Endodermal cell (in vitro differentiated cells): ENCODE measurements around the gene COL5A2. TPM values are rescaled to one million over a fixed set of nuclear protein-coding genes. Genes with fewer than 3 reads are reported as not detected.

Source experiments
- DNase-seq: peaks from one replicate; pipeline ENCODE4 v3.0.0-alpha.2; 2017
- H3K27ac ChIP-seq: 2 replicates; pipeline ENCODE4 v1.5.1; 2013; ENCODE audit warnings: mild to moderate bottlenecking, low read depth, low read length, moderate library complexity
- H3K27me3 ChIP-seq: 2 replicates; pipeline ENCODE4 v1.6.1; 2013; ENCODE audit warnings: mild to moderate bottlenecking, low read length, moderate library complexity; ENCODE audit not compliant: insufficient read depth, control insufficient read depth, poor library complexity, severe bottlenecking
- H3K36me3 ChIP-seq: 2 replicates; pipeline ENCODE4 v1.7.0; 2013; ENCODE audit warnings: mild to moderate bottlenecking, low read length, moderate library complexity; ENCODE audit not compliant: control insufficient read depth, insufficient read depth
- H3K4me1 ChIP-seq: one replicate; pipeline ENCODE4 v1.7.0; 2013; ENCODE audit warnings: low read length; ENCODE audit not compliant: control insufficient read depth, insufficient read depth
- H3K4me3 ChIP-seq: 2 replicates; pipeline ENCODE4 v1.5.1; 2013; ENCODE audit warnings: mild to moderate bottlenecking, low read length, moderate library complexity
- H3K9ac ChIP-seq: 2 replicates; pipeline ENCODE4 v1.6.1; 2013; ENCODE audit warnings: mild to moderate bottlenecking, low read length, moderate library complexity; ENCODE audit not compliant: poor library complexity, severe bottlenecking; ENCODE audit errors: extremely low read depth
- H3K9me3 ChIP-seq: 2 replicates; pipeline ENCODE4 v1.6.1; 2013; ENCODE audit warnings: mild to moderate bottlenecking, low read length, moderate library complexity; ENCODE audit not compliant: control insufficient read depth
- H3K27ac Mint-ChIP-seq: 2 replicates; pipeline ENCODE4 v1.8.0; 2020; ENCODE audit warnings: mixed read lengths
- H3K27me3 Mint-ChIP-seq: 2 replicates; pipeline ENCODE4 v1.8.0; 2021; ENCODE audit warnings: mild to moderate bottlenecking, mixed read lengths; ENCODE audit not compliant: insufficient read depth
- H3K36me3 Mint-ChIP-seq: 2 replicates; pipeline ENCODE4 v1.8.0; 2020; ENCODE audit warnings: low read depth, mixed read lengths
- H3K4me1 Mint-ChIP-seq: 2 replicates; pipeline ENCODE4 v1.8.0; 2020; ENCODE audit warnings: mixed read lengths
- H3K4me3 Mint-ChIP-seq: 2 replicates; pipeline ENCODE4 v1.8.0; 2020; ENCODE audit warnings: mild to moderate bottlenecking, moderate library complexity, mixed read lengths
- H3K9me3 Mint-ChIP-seq: 2 replicates; pipeline ENCODE4 v1.8.0; 2020; ENCODE audit warnings: mild to moderate bottlenecking, mixed read lengths
- WGBS, 2 experiments: methylation state at CpG; one replicate each; pipeline versions ENCODE4 v1.1.5 to v1.1.7; 2013; ENCODE audit warnings: missing lambda C conversion rate in 2 of 2, mixed read lengths in 1 of 2; ENCODE audit not compliant: insufficient coverage in 1 of 2, insufficient read length in 1 of 2; 5-methylcytosine and 5-hydroxymethylcytosine counted together
- total RNA-seq, 2 donors: library from RNA; stranded (reverse); fragmentation: NEBNext Ultra II Directional in 1 of 2; extraction: Animal tissue kit (Norgen Biotek cat#: 25700) in 1 of 2; gene quantifications; 2 replicates in 1 of 2; 3 replicates in 1 of 2; pipeline ENCODE4 v1.2.1, GENCODE V29; 2021
- TF ChIP-seq, protein P1 (sequence below): fragments of 200-600 bp; sonication (generic); conservative IDR thresholded peaks from 2 replicates; pipeline ENCODE4 v1.5.0; 2021; ENCODE audit warnings: antibody characterized with exemption, mild to moderate bottlenecking

The COL5A2 gene
- total RNA-seq, 2 donors from 2014 or later = 117 to 153 TPM

DNA sequence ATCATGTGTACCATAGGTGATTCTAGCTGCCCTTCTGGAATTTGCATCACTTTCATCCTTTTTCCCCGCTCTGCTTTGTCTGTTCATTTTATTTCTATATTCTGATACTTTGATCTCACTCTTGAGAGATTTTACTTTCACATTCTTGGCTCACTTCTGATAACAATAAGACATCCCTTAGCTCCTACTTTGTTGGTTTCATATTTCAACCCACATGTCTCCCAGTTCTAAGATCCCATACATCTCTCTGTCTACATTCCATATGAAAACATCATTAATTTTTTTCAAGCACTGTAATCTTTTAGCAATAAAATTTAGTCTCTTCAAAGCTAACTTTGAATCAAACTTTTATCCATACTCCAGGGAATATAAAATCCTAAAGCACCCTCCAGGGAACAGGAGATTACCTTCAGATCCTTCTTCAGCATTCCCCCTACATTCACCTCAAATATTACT, 129.8 kb downstream of the COL5A2 start:
- WGBS, 2 experiments = 90 to 100% methylated on average over 1 of the region's 1 CpG
- Mint-ChIP-seq H3K36me3 (peaks cover 32% of the 10 kb centered on the region), H3K27me3 (no peaks in the 10 kb centered on the region), H3K4me1 (no peaks in the 10 kb centered on the region), H3K4me3 (no peak overlapping the region), H3K27ac (no peak overlapping the region), H3K9me3 (no peaks in the 10 kb centered on the region)
- no peaks in the 10 kb centered on the region for H3K27me3 ChIP-seq
- no peak for DNase-seq
- TF ChIP-seq, protein P1, sequence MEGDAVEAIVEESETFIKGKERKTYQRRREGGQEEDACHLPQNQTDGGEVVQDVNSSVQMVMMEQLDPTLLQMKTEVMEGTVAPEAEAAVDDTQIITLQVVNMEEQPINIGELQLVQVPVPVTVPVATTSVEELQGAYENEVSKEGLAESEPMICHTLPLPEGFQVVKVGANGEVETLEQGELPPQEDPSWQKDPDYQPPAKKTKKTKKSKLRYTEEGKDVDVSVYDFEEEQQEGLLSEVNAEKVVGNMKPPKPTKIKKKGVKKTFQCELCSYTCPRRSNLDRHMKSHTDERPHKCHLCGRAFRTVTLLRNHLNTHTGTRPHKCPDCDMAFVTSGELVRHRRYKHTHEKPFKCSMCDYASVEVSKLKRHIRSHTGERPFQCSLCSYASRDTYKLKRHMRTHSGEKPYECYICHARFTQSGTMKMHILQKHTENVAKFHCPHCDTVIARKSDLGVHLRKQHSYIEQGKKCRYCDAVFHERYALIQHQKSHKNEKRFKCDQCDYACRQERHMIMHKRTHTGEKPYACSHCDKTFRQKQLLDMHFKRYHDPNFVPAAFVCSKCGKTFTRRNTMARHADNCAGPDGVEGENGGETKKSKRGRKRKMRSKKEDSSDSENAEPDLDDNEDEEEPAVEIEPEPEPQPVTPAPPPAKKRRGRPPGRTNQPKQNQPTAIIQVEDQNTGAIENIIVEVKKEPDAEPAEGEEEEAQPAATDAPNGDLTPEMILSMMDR = no peak
- peaks cover 83% of the 10 kb centered on the region for H3K36me3 ChIP-seq
- no peak overlapping the region for H3K27ac ChIP-seq
- no peak overlapping the region for H3K4me3 ChIP-seq
- no peak overlapping the region for H3K9ac ChIP-seq
- no peaks in the 10 kb centered on the region for H3K9me3 ChIP-seq
- H3K4me1 ChIP-seq = no peaks in the 10 kb centered on the region

DNA sequence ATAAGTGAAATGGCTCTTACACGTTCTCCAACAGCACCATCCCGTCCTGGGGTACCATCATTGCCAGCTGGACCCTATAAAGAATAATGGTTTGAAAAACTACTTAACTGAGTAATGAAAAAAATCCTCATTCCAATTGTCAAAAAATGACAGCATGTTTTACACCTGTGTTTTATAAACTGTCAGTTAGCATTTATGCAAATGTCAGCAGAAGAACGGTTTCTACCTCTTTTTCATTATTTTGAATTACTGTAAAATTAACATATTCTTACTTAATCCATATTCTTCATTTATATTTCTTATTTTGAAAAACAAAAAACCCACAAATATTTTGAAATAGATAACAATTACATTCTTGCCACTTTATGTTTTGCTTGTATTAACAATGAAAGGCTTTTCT, 131.4 kb downstream of the COL5A2 start:
- H3K9ac ChIP-seq = no peak overlapping the region
- Mint-ChIP-seq H3K27me3 (no peaks in the 10 kb centered on the region), H3K9me3 (no peaks in the 10 kb centered on the region), H3K4me3 (no peak overlapping the region), H3K4me1 (no peaks in the 10 kb centered on the region), H3K27ac (no peak overlapping the region), H3K36me3 (peaks cover 33% of the 10 kb centered on the region)
- no peaks in the 10 kb centered on the region for H3K9me3 ChIP-seq
- WGBS, 2 experiments = 89% methylated on average over 3 of the region's 3 CpGs; no CpG with 5 or more reads in 1 of the 2 experiments
- no peak overlapping the region for H3K27ac ChIP-seq
- DNase-seq = no peak
- peaks cover 86% of the 10 kb centered on the region for H3K36me3 ChIP-seq
- TF ChIP-seq, protein P1 = no peak
- no peak overlapping the region for H3K4me3 ChIP-seq
- H3K4me1 ChIP-seq = no peaks in the 10 kb centered on the region
- no peaks in the 10 kb centered on the region for H3K27me3 ChIP-seq

DNA sequence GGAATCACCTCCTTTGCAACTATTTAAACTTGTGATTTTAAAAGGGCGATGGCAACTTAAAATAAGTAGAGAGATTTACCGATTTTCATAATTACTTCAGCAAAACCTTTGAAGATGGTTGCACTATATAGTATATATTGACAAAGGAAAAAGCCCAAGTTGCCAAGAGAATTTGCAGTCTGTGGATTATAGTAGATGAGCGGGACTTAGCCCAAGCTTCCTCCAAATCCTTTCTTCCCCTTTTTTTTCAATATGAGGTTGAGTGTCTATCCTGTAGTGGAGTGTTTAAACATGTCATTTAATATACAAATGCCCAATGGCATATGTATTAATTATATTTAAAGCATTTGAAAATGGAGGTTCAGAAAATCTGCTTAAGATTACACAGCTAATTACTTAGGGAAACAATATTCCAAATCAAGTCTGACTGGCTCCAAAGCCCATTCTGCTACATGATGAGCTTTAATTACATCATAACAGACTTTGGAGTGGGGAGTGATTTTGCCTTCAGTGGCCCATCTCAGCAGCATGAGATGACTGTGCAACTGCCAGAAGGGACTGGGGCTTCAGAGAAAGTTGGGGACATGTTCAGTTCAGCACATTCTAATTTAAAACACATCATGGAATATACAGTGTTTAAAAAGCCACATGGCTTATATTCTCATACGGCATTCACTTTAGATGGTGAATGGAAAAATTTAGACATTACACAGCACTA, 132.2 kb downstream of the COL5A2 start:
- Mint-ChIP-seq H3K27me3 (no peaks in the 10 kb centered on the region), H3K9me3 (no peaks in the 10 kb centered on the region), H3K27ac (no peak overlapping the region), H3K4me3 (no peak overlapping the region), H3K36me3 (peaks cover 38% of the 10 kb centered on the region), H3K4me1 (no peaks in the 10 kb centered on the region)
- 98 to 100% methylated on average over 1 to 3 of the region's 4 CpGs for WGBS, 2 experiments
- Histone ChIP-seq H3K27me3 (no peaks in the 10 kb centered on the region), H3K27ac (no peak overlapping the region), H3K36me3 (peaks cover 86% of the 10 kb centered on the region), H3K9ac (no peak overlapping the region), H3K4me1 (no peaks in the 10 kb centered on the region), H3K4me3 (no peak overlapping the region), H3K9me3 (no peaks in the 10 kb centered on the region)
- DNase-seq = no peak
- TF ChIP-seq, protein P1 = no peak
